Measurements from ENCODE around the gene USP8.

Gene USP8

GRCh38 chr15:50562735-50563640 lies 138.8 kb downstream of the USP8 start:
- TF ChIP-seq ZFX (IDR thresholded peaks at IDR 0.05; ENCODE audit: borderline replicate concordance) (no peak), CTCF (IDR thresholded peaks at IDR 0.05) (no peak)
- no peak overlapping the region for H3K27ac ChIP-seq

- no peak for TF ChIP-seq ZFX (IDR thresholded peaks at IDR 0.05; ENCODE audit: borderline replicate concordance)
- no peak for TF ChIP-seq CTCF (IDR thresholded peaks at IDR 0.05)
These were observed 139.6 kb downstream of the USP8 start for GRCh38 chr15:50563756-50564155.

More at GRCh38 chr15:50563756-50564155, 139.6 kb downstream of the USP8 start:
- H3K27ac ChIP-seq = no peak overlapping the region

Data from 22Rv1 (cell line).